GM19395 (cell line): ENCODE measurements around the gene BRINP2.

Source experiments
- ATAC-seq: cut with Tn5 transposase; IDR thresholded peaks from one replicate; pipeline ENCODE4 v1.9.1; 2021; ENCODE audit warnings: mild to moderate bottlenecking, moderate library complexity; ENCODE audit not compliant: unreplicated experiment

Gene BRINP2

DNA sequence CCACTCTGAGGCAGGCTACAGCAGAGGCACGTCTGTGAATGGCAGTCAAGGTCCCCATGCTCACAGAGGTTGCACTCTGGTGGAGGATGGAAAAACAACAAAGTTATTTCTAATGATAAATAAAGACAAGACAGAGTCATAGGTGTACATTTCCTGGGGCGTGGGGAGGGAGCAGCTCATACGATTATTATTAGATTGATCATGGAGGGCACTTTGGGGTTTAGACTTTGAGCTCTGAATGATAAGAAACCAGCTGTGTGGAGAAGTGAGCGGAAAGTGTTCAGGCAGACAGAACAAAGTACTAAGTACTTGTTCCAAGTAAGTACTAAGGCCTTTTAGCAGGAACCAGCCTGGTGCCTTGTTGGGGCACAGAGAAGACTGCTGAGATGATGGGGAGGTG lies 86.8 kb downstream of the BRINP2 start:
- no peak for ATAC-seq

DNA sequence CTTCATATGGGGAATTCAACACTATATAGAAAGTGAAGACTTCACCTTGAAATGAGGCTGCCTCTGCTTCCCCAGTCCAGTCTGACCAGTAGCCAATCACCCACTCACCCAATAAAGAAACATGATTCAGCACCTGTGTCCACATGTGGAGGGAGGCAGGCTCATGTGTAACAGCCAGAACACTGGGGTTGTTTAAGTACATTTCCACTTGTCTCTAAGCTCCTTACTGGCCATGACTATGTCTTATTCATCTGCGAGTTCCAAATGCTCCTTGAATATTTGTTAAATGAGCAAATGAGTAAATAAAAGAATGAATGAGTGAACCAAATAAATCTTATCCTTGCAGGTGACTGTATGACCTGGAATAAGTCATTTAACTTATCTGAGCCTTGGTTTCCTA lies 100.1 kb downstream of the BRINP2 start:
- ATAC-seq: no peak

DNA sequence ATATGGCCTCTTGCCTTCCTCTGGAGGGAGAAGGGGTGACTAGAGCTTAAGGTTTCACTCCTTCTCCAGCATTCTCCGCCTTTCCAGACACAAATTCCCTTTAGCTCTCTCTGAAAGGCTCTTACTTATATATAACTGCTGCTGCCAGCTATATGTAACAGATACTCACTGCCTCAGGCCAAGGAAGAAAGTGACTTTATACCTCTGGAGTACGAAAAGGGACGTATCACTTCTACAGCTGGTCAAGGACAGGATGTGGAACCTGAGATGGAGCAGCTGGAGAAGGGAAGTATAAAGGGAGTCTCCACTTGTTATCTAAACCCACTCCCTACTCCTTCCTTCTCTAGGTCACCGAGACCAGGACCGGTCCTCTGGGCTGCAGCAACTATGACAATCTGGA lies 102.4 kb downstream of the BRINP2 start:
- ATAC-seq: no peak

DNA sequence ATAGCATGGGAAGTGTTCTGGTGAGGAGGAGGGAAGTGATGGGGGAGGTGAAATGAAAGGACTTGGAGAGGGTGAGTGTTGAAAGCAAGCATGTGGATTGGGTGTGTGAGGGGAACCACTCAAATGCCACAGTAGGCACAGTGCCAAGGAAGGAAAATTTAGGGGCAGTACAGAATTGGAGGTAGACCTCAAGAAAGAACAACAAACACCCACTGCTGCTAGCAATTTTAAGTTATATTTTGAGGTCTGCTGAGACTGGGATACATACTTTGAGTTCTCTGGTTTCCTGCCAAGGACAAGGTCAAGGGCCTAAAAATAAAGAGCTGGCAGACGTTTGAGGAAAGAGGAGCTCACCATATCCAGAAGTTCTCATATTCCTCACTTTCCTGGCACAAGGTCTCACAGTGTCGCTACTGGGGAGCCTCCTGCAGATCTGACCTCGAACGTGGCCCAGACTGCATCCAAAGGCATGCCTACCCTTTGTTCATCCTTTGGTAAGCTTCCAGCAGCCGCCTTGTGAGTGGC lies 104.0 kb downstream of the BRINP2 start:
- ATAC-seq: no peak

DNA sequence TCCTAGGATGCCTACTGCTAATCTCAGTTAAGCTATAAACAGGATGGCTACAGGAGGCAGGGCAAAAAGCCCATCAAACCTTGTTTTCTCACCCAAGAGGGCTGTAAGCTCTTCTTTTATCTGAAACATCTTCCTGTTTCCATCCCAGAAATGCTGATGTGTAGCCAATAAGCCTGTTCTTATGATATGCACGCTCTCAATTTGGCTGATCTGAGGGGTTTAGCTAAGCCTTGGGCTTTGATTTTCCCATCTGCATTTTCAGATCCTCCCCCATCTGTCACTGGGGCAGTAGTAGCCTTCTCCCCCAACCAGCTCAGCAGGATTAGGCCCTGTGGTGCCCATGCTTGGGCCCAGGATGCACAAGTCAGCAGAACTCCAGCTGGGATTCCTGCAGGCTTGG lies 105.0 kb downstream of the BRINP2 start:
- ATAC-seq: no peak

DNA sequence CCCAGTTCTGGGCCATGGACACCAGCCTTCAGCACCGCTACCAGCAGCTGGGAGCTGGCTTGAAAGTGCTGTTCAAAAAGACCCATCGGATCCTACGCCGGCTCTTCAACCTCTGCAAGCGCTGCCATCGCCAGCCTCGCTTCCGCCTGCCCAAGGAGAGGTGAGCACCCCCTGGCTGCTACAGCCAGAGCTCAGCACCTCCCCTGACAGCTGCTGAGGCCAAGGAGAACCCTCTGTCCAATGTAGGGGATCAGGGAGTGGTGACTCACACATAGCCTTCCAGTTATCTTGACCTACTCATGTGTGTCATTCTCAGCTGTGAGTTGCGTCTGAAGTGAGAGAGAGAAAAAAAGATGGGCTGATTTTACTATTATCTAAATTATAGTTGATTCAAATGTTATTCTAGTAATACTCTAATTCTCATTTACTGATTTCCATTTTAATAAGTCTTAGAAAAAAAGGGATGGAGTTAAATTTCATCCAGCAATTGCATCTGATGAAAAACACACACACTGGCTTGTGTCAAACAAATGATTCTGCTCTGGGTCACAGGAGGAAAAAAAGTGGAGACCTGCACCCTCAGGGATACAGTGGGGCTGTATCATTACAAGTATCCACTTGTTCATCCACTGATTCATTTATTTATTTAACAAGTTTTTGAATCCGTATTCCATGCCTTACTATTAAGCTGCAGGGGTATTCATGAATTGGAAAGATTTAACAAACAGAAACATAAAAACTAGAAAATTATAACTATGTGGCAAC lies 108.0 kb downstream of the BRINP2 start:
- no peak for ATAC-seq

DNA sequence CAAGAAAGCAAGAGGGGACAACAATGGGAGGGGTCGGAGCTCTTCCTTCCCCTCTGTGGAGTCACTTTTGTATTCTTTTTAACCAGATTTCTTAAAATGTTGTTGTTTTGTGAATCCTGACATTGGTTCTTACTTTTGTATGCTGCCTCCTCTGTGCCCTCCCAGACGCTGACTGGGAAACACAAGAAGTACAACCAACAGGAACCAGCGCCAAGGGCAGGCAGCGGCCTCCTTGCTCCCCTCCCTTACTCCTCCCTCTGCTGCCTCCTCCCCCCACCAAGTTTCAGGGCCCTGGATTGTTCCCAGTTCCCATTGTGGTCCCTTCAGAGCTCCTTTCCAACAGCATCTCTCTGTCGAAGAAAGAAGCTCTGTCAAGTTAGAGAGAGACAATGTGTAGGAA lies 111.1 kb downstream of the BRINP2 start:
- ATAC-seq: no peak

DNA sequence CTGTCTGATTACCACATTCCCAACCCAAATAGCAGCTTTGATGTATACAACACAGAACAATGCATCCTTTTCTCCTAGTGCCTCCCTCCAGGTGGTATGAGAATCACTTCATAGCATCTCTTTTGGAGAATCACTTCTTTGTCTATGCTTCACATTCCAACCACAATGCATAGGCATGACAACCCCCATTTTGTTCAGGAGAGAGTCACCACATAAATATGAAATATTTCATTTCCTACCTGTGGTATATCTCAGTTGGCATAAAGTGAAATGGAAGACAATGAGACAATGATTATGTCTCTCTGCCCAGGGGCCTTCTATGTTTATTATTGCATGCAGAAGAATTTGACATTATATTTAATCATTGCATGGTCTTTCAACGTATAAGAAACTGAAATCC lies 112.2 kb downstream of the BRINP2 start:
- no peak for ATAC-seq

DNA sequence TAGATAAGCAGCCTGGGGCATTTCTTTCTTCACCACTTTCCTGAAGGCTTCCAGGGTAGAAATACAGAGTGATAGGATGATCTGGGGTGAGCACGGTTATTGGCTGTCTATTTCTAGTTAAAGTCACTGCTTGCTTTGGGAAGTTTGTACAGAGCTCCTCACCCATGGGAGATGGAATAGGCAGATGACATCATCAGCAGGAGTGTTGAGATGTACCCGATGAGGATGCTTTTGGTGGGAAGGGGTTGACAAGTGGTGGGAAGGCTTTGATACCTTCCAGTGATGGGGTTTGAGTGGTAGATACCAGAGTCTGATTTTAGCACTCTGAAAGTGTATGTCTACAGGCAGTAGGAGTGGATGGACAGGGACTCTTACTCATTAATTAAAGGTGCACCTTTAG lies 112.6 kb downstream of the BRINP2 start:
- ATAC-seq: no peak

DNA sequence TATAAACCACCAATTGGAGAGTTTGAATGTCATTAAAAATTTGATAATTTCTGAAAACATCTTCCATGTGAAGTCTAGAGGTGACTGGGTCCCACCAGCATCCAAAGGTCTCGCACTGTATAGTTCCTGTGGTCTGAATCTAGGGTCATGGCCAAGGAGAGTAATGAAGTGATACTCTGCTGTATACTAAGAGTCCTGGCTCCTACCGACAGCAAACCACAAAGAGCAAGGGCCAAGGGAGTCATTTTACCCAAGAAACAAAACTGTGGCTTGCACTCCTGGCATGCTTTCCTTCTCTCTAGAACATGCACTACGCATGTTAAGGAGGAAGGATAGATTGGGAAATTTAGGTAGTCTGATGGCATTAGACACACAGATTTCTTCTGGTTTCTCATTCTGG lies 115.6 kb downstream of the BRINP2 start:
- ATAC-seq: no peak

DNA sequence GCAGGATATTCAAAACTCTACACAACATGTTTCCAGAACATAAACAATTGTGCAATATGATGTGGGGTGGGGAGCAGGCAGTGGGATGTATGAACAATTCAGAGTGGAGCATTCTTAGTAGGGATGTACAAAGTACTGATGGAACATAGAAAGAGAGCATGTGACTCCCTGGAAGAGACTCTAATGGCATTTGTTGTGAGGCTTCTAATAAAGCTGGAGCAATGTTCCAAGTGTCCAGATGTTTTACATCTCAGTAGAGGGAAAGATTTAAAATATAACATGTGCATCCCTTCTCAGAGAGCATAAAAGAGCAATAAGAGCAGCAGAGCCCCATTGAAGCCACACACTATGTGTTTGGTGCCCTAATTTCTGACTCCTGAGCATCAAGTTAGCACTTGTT lies 116.5 kb downstream of the BRINP2 start:
- no peak for ATAC-seq

DNA sequence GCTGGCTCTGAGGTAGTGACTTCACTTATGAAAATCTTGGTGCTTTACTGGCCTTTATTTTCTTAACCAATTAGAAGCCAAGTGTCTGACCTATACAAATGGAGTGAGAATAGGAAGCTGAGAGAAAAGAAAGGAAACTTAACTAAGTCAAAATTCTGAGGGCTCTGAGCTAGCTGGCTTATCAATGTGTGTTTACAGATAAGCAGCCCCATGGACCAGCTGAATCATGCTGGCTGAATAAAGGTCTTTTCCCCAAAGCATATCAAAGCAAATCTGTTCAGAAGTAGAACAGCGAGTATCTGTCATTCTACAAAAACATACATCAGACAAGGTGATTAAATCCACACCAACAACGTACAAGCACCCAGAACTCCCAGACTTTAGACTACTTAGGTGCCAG lies 117.2 kb downstream of the BRINP2 start:
- ATAC-seq: no peak

DNA sequence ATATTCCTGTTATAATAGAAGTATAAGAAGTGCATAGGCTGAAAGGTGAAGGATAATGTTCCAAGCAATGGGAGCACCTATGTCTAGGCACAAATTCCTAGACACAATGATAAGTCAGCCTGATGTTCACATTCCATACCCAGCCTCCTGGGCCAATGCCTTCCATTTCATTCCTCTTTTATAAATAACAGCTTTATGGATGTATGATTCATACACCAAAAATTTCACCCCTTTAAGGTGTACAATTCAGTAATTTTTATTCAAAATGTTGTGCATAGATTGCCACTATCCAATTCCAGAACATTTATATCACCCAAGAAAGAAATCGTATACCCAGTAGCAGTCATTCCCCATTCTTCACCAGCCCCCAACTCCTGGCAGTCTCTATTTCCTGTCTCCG lies 118.8 kb downstream of the BRINP2 start:
- no peak for ATAC-seq

DNA sequence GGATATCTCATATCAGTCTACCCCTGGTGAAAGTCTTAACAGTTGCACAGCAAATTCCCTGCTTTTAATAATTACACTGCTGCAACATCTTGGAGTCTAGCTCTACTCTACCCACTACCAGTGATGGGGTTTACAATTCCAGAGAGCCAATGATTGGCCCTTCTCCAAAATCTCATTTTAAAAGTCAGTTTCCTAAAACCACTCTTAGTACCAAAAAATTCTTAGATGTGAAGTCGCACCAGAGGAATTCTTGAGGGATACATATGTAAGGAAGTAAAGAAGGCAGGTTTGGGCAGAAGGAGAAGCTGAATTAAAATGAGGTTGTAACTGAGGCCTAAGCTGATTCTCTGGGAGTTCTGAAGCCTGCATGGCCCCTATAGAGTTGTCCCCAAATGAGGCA lies 129.7 kb downstream of the BRINP2 start:
- ATAC-seq: no peak

DNA sequence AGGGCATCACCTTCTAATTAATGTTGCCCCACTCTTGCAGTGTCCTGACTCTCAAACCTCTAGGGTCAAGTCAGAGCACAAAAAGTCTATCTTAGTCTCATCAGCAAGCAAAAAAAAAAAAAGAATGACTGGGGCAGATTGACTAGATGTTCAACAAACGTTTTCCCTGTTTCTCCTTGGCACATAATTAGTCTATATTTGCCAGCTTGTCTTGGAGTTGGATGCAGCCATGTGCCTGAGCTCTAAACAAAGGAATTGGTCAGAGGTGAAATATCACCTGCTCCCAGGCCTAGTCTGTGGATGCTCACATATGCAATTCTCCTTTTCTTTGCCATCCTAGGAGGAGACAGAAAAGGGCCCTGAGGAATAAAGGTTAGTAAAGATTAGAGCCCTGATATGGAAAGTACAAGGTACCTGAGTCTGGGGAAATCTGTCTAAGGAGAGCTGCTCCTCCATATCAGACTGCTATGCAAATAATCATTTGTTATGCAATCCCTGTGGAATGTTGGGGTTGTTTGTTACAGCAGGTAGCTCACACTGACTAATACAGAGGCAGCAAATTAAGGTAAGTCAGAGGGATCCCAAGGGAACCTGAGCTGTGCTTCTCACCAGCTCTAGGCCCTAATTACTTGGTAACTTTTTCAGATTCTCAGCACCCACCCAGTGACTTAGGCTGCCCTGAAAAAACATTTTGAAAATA lies 130.8 kb downstream of the BRINP2 start:
- no peak for ATAC-seq

DNA sequence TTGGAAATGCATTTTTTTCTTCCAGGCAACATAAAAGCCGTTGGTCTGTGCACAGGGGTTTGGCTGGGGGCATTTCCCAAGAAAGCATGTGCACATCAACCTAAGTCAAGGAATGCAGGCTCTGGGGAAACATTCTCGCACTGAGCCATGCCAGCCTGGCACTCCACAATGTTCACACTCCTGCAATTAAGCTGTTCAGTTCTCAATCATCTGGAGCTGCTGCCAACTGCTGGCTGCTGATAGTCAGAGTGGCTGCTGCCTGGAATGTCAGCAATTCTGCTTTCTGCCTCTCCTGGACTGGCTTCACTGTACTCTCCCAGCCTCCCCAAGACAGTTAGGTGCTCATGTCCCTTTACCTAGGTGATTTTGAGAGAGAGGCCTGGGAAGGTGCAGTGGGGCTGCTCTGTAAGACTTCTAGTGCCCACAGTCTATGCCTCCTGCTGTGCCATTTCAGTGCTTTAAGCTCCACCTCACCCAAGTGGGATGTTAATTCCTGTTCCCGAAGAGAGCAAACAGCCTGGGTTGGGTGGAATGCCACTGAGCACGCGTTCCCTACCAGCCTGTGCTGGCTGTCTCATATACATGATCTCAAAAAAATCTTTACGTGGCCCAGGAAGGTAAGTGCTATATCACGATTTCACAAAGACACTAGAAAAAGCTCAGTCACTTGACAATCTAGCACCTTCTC lies 131.7 kb downstream of the BRINP2 start:
- ATAC-seq: no peak

DNA sequence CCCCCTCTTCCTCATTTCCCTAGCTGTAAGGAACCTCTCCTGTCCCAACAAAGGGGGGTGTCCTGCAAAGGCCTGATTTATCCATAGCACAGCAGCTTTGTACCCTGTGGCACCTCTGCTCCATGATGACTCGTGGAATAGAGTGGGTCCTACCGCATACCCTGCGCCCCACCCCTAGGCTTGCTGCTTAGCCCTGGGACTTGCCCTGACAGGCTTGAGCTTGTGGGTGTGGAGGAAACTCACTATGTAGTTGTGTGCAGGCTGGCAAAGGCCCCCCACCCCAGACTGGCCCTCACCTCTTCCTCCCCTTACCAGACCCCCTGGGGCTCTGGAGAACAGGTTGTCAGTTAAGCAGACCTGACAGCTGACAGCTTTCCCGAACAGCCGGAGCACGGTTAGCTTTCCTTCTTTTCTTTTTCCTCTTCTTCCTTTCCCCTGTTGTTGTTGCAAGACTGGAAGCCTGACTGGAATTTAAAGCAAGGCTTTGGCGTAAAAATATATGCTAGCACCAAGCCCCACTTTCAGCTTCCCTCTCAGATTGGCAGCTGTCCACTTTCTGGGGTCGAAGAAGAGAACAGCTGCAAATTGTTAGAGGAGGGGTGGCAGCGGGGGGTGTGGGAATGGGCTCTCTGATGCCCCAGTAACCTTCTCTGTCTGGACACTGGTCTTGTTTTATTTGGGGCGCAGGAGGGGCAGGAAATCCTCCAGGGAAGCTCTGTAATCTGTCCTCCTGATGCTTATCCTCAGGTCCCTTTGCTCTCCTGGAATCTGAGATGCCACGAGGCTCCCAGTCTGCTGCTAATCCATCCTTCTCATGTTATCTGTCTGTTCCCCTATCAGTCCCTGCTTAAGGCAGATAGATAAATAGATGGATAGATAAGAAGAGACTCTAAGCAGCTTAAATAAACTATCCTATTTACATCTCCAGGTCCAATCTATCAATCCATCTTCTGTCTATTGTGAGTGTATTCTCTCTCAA lies 134.6 kb downstream of the BRINP2 start:
- no peak for ATAC-seq

DNA sequence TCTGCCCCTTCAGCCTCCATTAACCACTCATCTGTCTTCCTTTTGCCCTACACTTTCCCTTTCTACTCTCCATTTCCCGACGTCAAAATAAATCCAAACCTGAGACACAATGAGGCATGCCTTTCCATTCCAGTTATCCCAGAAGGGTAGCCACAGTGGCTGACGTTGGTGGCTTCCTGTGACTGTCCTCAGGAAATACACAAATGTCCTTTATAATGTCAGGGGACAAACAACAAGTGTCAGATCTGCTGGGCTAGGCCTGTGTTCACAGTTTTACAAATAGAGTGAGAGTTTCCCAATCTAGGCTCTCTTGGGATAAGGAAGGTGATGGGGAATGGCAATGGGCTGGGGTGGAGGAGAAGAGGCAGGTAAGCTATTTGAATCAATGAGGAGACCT lies 135.3 kb downstream of the BRINP2 start:
- ATAC-seq: no peak

DNA sequence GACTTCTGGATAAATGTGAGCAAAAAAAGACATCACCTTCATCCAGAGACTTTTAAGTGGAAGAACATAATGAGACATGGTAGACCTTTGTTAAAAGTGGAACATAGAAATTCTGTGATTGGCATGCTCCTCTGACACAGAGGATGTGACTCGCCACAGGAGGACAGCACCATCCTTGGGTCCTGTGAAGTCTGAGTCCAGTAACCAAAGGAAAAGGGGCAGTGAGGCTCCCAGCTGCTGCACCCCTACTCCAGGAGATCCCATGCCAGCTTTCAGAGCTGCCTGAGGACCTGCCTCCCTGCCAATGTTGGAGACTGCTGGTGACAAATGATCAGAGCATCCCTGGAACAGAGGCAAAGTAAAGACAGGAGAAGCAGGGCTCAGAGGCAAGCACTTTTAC lies 136.2 kb downstream of the BRINP2 start:
- no peak for ATAC-seq

DNA sequence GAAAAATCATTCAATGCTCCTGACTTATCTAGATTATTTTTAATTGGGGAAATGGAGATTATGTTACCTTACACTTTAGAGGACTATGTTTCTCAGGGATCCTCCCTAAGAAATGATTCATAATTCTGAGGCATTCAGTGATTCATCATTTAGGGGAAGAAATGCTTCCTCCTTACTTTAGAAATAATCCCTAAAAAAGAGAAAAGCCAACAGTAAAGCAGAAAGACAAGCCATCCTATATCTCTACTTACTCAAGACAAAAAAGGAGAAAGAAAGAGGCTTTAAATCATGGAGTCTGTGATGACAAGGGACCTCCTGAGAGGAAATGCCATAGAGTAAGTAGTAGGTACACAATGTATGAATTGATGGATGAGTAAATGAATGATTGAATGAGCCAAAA lies 137.0 kb downstream of the BRINP2 start:
- ATAC-seq: no peak

DNA sequence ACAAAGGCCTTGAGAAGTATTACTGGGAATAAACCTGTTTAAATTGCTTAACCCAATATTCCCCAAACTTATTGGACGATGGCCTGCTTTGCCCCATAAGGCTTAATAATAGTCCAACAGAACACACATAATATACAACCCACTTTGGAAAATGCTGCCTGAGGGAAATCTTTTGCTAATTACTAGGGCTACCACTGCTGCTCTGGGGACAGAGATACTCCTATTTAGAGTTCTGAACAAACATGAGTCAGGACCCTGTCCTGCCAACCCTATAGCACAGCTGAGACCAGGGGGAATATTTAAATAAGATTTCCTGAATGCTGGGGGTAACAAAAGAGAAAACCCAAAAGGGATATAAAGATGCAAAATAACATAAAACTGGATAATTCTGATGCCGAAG lies 139.1 kb downstream of the BRINP2 start:
- ATAC-seq: no peak
